ENCODE results near the gene KCND2. TPM values are rescaled to one million over a fixed set of nuclear protein-coding genes. Genes with fewer than 3 reads are reported as not detected.
A peak's percentile ranks its signal among the peaks of the same experiment; 100 is the strongest.

The KCND2 gene
- total and polyA plus RNA-seq, 8 donors, result 0.21 to 1.9 (median 0.63) TPM

DNA sequence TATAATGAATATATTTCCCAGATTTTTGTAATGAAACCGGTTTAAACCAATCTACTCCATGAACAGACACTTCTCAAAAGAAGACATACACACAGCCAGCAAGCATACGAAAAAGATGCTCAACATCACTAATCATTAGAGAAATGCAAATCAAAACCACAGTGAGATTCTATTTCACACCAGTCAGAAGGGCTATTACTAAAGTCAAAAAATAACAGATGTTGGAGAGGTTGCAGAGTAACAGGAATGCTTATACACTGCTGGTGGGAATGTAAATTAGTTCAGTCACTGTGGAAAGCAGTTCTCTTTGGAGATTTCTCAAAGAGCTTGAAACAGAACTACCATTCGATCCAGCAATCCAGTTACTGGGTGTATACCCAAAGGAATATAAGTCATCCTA lies 344.3 kb downstream of the KCND2 start:
- intact Hi-C loops (cut with DNase I), result no loop called here
- Histone ChIP-seq H3K27me3 (no peaks in the 10 kb centered on the region), H3K27ac (no peak overlapping the region), H3K4me1 (no peaks in the 10 kb centered on the region), H3K4me3 (no peak overlapping the region), H3K36me3 (no peaks in the 10 kb centered on the region), H3K9me3 (no peaks in the 10 kb centered on the region)
- no peak for ATAC-seq
- TF ChIP-seq, protein P1, sequence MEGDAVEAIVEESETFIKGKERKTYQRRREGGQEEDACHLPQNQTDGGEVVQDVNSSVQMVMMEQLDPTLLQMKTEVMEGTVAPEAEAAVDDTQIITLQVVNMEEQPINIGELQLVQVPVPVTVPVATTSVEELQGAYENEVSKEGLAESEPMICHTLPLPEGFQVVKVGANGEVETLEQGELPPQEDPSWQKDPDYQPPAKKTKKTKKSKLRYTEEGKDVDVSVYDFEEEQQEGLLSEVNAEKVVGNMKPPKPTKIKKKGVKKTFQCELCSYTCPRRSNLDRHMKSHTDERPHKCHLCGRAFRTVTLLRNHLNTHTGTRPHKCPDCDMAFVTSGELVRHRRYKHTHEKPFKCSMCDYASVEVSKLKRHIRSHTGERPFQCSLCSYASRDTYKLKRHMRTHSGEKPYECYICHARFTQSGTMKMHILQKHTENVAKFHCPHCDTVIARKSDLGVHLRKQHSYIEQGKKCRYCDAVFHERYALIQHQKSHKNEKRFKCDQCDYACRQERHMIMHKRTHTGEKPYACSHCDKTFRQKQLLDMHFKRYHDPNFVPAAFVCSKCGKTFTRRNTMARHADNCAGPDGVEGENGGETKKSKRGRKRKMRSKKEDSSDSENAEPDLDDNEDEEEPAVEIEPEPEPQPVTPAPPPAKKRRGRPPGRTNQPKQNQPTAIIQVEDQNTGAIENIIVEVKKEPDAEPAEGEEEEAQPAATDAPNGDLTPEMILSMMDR (IDR thresholded peaks at IDR 0.05), result no peak
- no peak for DNase-seq

DNA sequence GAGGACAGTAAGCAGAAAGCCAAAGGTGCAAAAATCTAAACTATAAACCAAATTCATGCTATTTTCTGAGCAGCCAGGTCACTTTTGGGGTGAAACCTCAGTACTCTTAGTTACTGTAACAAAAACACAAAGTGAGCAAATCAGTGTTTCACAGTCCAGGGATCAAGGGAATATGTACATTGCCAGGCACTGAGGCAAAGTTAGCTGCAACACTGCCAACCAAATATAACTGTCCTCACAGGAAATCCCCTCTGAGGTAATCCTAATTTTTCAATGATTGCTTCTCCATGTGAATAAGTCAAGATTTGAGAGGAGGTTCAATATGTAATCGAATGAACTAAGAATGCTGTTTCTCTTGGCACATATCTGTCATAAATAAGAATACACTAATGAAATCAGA lies 355.3 kb downstream of the KCND2 start:
- DNase-seq (no peak), ATAC-seq (no peak)
- TF ChIP-seq, protein P1 (IDR thresholded peaks at IDR 0.05), result no peak
- Histone ChIP-seq H3K27ac (no peak overlapping the region), H3K4me1 (no peaks in the 10 kb centered on the region), H3K27me3 (no peaks in the 10 kb centered on the region), H3K9me3 (no peaks in the 10 kb centered on the region), H3K4me3 (no peak overlapping the region), H3K36me3 (no peaks in the 10 kb centered on the region)
- intact Hi-C loops (cut with DNase I), result no loop called here

- no peaks in the 10 kb centered on the region for H3K4me1 ChIP-seq
- ATAC-seq, result no peak
- H3K36me3 ChIP-seq, result no peaks in the 10 kb centered on the region
- H3K27ac ChIP-seq, result no peak overlapping the region
- TF ChIP-seq, protein P1 (IDR thresholded peaks at IDR 0.05), result no peak
- H3K9me3 ChIP-seq, result no peaks in the 10 kb centered on the region
- H3K27me3 ChIP-seq, result no peaks in the 10 kb centered on the region
- no peak for DNase-seq
- H3K4me3 ChIP-seq, result no peak overlapping the region
- intact Hi-C loops (cut with DNase I), result no loop called here
Observed at GRCh38 chr7:120639884-120640283, 366.9 kb downstream of the KCND2 start.

GRCh38 chr7:120645966-120646365 lies 373.0 kb downstream of the KCND2 start:
- ATAC-seq (no peak), DNase-seq (peak in 2 of 4 donors; percentile 6 to 21)
- no peaks in the 10 kb centered on the region for H3K27me3 ChIP-seq
- no peaks in the 10 kb centered on the region for H3K36me3 ChIP-seq
- intact Hi-C loops (cut with DNase I), result no loop called here
- no peaks in the 10 kb centered on the region for H3K9me3 ChIP-seq
- TF ChIP-seq, protein P1 (IDR thresholded peaks at IDR 0.05), result no peak
- no peaks in the 10 kb centered on the region for H3K4me1 ChIP-seq
- H3K4me3 ChIP-seq, result no peak overlapping the region
- H3K27ac ChIP-seq, result no peak overlapping the region

GRCh38 chr7:120654241-120654640 lies 381.3 kb downstream of the KCND2 start:
- Histone ChIP-seq H3K36me3 (no peaks in the 10 kb centered on the region), H3K27me3 (no peaks in the 10 kb centered on the region), H3K4me1 (no peaks in the 10 kb centered on the region), H3K27ac (no peak overlapping the region), H3K4me3 (no peak overlapping the region), H3K9me3 (peaks cover 0 to 4% of the 10 kb centered on the region in 2 donors)
- DNase-seq, result no peak
- intact Hi-C loops (cut with DNase I), result no loop called here
- TF ChIP-seq, protein P1 (IDR thresholded peaks at IDR 0.05), result no peak
- no peak for ATAC-seq
